GM12878 (cell line): Measurements from ENCODE around the gene FXYD4.

Experiments
- CTCF ChIP-seq, 3 experiments: IDR thresholded peaks in 2 of 3; conservative IDR thresholded peaks in 1 of 3; 2 replicates each; pipeline ENCODE4 v1.5.1; 2011; ENCODE audit warnings: low read depth in 3 of 3, low read length in 3 of 3, mild to moderate bottlenecking in 3 of 3, control low read depth in 2 of 3, moderate library complexity in 2 of 3, inconsistent platforms in 1 of 3, mixed read lengths in 1 of 3; ENCODE audit not compliant: control insufficient read depth in 2 of 3, insufficient read depth in 1 of 3; ENCODE audit errors: extremely low read depth in 1 of 3
- MTA3 ChIP-seq: IDR thresholded peaks from 2 replicates; pipeline ENCODE4 v1.6.1; 2012; ENCODE audit warnings: low read length, inconsistent platforms, borderline replicate concordance

- TF ChIP-seq CTCF (IDR thresholded peaks at IDR 0.05 in 2 of 3, conservative IDR thresholded peaks at IDR 0.05 in 1 of 3; ENCODE audit: control insufficient read depth in 2 of 3, extremely low read depth in 1 of 3, insufficient read depth in 1 of 3, low read depth in 3 of 3, low read length in 3 of 3) = no peak
- TF ChIP-seq MTA3 = no peak
Observed at GRCh38 chr10:43347997-43348396, 23.4 kb upstream of the FXYD4 start.
